Activated naive CD8-positive, alpha-beta T cell treated with anti-CD3 and anti-CD28 coated beads, Interleukin-2, amount 50 U/mL, for 16 hours (primary cell): ENCODE measurements around the gene MICU1.
A peak's percentile ranks its signal among the peaks of the same experiment; 100 is the strongest.
"Not testable (repeated sequence)": the region's sequence is repeated elsewhere in the genome, so short reads cannot be mapped to it uniquely, and the experiment has no call there.

Experiments used
- DNase-seq: peaks from one replicate; pipeline ENCODE4 v3.0.0-alpha.2; 2020; ENCODE audit warnings: low read depth, low spot score

The MICU1 gene

DNA sequence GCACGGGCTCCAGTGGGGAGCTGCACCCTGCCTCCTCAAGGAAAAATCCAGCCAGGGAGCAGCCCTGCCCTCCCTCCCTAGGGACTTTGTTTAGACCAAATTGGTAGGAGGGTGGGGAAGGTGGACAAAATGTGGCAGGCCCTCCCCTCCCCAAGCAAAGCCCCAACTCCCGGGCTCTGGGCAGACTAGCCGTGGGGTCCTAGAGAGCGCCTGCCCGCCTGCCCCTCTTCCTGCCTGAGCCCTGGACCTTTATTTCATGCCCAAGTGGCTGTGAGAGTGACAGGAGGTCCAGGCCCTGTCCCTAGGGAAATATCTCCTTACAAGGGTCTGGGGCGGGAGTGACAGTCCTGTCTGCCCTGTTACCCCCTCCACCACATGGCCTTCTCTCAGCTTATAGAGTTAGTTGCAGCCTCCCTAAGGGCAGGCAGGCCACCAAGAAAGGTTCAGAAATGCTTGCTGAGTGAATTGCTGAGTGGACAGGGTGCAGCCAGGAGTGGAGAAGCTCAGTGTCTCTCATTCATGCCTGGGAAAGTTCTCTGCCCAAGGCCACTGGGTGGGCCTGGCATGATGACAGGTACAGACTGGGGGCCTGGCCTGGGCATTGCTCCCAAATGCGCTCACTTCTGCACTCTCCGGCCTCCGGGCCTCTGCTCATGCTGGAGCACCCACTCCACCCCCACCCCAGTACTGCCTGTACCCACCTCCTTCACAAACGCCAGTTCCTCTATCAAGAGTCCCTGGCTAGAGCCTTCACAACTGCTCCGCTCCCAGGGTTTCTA, 296.4 kb downstream of the MICU1 start:
- no peak for DNase-seq

DNA sequence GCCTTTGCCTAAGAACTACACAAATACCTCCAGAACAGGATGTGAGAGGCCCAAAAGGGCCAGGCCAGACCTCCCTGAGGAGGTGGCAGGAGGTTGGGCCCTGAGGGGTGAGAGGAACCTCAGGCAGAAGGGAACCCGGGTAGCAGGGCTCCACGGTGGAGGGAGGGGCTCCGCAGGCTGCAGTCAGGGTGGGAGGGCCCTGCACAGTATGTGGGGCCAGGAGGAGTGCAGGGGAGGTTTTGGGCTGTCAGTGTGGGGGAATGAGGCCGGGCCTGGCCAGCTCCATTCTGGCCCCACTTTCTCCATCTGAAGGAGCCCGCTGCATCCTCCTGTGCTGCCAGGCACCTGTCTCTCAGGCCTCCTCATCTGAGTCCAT, 297.1 kb downstream of the MICU1 start:
- DNase-seq: no peak

DNA sequence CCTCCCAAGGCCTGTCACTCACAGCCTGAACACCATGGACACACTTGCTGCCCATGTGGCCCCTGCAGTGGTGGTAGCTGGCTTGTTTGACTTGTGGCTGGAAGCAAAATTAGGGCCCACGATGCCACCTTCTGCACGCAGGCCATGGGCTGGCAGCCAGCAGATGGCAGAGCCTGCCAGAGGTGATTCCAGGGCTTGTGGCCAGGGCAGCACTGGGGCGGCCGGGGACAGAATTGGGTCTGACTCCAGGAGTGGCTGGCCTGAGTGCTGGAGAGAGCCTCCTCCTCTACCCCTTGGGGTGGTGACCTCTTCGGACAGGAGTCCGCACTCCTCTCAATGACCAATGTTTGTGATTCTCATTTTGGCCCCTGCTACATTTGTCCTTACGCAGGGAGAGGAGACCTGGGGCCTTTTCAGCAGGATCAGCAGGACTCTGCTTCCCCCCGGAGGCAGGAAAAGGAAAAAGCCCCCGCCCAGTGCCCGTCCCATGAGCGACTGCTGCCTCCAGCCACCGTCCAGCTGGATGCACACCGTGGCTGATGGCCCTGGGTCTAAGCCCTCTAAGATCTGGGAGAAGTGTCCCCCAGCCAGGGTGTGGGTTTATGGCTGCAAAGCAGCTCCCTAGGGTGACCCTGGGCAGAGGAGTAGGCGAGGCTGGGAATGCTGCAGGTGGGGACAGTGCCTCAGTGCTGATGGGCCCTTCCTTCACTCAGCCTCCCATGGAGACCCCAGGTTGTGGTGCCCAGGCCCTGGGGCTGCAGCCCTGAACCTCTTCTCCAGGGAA, 297.6 kb downstream of the MICU1 start:
- no peak for DNase-seq

DNA sequence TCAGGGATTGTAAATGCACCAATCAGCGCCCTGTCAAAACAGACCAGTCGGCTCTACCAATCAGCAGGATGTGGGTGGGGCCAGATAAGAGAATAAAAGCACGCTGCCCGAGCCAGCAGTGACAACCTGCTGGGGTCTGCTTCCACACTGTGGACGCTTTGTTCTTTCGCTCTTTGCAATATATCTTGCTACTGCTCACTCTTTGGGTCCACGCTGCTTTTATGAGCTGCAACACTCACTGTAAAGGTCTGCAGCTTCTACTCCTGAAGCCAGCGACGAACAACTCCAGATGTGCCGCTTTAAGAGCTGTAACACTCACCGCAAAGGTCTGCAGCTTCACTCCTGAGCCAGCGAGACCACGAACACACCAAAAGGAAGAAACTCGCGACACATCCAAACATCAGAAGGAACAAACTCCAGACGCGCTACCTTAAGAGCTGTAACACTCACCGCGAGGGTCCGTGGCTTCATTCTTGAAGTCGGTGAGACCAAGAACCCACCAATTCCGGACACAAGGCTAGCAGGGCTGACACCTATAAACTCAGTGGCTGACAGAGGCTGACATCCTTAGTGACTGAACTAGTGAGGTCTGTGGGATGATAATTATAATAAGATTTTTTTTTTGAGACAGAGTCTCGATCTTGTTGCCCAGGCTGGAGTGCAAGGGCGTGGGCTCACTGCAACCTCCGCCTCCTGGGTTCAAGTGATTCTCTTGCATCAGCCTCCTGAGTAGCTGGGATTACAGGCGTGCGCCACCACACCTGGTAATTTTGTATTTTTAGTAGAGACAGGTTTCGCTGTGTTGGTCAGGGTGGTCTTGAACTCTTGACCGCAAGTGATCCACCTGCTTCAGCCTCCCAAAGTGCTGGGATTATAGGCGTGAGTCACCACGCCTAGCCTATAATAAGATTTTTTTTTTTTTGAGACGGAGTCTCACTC, 298.9 kb downstream of the MICU1 start:
- DNase-seq: not testable (repeated sequence)

GRCh38 chr10:72325243-72326175, 300.4 kb downstream of the MICU1 start:
- DNase-seq: not testable (repeated sequence)

- DNase-seq: no peak
These were observed 302.1 kb downstream of the MICU1 start for GRCh38 chr10:72323771-72324191.

- no peak for DNase-seq
These were observed 302.6 kb downstream of the MICU1 start for GRCh38 chr10:72323108-72323749.

- DNase-seq: no peak
These were observed 303.4 kb downstream of the MICU1 start for GRCh38 chr10:72322280-72323058.

GRCh38 chr10:72322030-72322279, 303.9 kb downstream of the MICU1 start:
- no peak for DNase-seq

DNA sequence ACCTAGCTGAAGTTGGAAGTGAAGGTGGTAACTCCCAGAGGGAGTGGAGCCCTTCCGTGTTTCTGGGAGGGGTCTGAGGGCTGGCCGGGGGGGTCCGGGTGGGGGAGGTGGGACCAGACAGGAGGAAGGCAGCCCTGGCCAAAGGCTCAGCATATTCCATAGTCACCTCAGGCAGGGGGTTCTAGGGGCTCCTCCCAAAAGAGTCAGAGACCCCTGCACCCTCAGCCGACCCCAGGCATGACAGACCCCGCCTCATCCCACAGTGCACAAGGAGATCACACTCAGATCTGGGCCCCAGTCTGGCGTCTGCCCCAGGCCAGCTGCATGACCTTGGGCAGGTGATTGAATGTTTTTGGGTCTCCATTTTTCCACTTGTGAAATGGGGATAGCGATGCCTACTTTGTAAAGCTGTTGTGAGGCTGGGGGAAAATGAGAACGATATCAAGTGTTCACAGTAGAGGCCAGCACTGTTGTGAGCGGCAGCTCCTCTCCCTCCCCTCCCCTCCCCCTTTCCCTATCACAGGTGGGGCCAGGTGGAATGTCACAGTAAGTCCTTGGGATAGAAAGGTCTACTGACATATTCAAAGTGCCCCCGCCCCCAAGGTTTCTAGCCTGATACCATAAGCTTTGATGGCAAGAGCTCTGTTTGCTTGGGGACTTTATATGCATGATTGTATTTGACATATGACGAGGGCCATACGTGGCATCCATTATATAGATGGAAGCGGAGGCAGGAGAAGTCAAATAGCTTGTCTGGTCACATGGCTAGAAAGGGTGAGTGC, 304.4 kb downstream of the MICU1 start:
- no peak for DNase-seq

- DNase-seq: peak; percentile 29
These were observed 305.1 kb downstream of the MICU1 start for GRCh38 chr10:72320676-72321247.

DNA sequence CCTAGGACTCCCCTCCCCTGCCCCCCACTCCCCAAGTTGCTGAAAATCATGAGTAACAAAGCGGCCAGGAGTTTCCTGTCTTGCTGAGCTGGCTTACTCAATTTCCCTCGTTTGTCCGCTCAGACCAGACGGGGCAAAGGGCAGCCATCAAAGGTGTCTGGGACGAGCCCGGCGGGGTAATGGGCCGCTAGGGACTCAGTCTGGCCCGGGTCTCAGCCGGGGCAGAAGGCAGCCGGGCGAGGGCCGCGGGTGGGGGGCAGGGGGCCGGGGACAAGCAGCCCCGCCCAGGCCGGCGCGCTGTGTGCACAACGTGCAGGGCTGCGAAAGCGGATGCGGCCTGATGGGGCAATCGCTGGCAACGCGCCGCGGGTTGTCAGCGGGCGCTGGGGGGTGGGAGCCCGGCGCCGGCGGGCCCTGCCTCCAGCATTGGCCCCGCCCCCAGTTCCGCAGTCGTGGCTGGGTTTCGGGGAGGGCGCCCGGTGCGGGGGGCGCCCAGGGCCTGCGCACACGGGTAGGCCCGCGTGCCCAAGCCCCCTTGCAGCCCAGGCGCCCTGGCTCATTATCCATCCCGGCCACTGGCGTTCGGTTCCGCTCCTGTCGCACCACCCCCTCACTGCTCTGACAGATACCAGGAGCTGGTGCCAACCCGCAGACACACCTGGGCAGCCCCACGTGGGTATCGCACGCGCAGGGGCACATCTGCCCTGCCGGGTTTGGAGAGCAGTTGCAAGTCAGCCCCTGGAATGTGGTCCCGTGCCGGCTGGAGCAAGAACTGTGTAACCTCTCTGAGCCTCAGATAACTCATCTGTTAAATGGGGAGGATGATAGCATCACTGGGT, 306.2 kb downstream of the MICU1 start:
- DNase-seq: peak; percentile 76

GRCh38 chr10:72318418-72319262, 307.2 kb downstream of the MICU1 start:
- DNase-seq: no peak
